Astrocyte (in vitro differentiated cells and primary cell): Measurements from ENCODE around the gene AARSD1. TPM values are rescaled to one million over a fixed set of nuclear protein-coding genes. Genes with fewer than 3 reads are reported as not detected.
A peak's percentile ranks its signal among the peaks of the same experiment; 100 is the strongest.

ENCODE experiments used
- DNase-seq: peaks from one replicate; pipeline ENCODE4 v3.0.0-alpha.2; 2010; ENCODE audit warnings: low read depth
- FAIRE-seq: peaks from 2 replicates; lab custom pipeline; 2011; peaks lifted over from hg19 to GRCh38; lab: Jason Lieb, UNC
- H2AFZ ChIP-seq: 2 replicates; pipeline ENCODE4 v1.6.0; 2012; ENCODE audit warnings: low read depth, low read length, inconsistent platforms
- H3K27ac ChIP-seq: 2 replicates; pipeline ENCODE4 v1.5.1; 2011; ENCODE audit warnings: low read depth, low read length, inconsistent platforms
- H3K27me3 ChIP-seq: 2 replicates; pipeline ENCODE4 v1.6.0; 2011; ENCODE audit warnings: low read length, inconsistent platforms; ENCODE audit not compliant: insufficient read depth
- H3K36me3 ChIP-seq: 2 replicates; pipeline ENCODE4 v1.5.1; 2011; ENCODE audit warnings: low read length, inconsistent platforms; ENCODE audit not compliant: insufficient read depth
- H3K4me1 ChIP-seq: 2 replicates; pipeline ENCODE4 v1.5.1; 2011; ENCODE audit warnings: low read length, inconsistent platforms; ENCODE audit not compliant: insufficient read depth
- H3K4me2 ChIP-seq: 2 replicates; pipeline ENCODE4 v1.6.0; 2012; ENCODE audit warnings: low read length, inconsistent platforms
- H3K4me3 ChIP-seq: 2 replicates; pipeline ENCODE4 v1.5.1; 2011; ENCODE audit warnings: low read depth, mild to moderate bottlenecking, low read length, inconsistent platforms; ENCODE audit not compliant: insufficient read depth
- H3K79me2 ChIP-seq: 2 replicates; pipeline ENCODE4 v1.6.0; 2012; ENCODE audit warnings: mild to moderate bottlenecking, low read length, inconsistent platforms; ENCODE audit not compliant: insufficient read depth
- H3K9ac ChIP-seq: 2 replicates; pipeline ENCODE4 v1.6.0; 2012; ENCODE audit warnings: mild to moderate bottlenecking, low read length, inconsistent platforms
- H3K9me3 ChIP-seq: 2 replicates; pipeline ENCODE4 v1.5.1; 2012; ENCODE audit warnings: low read depth, mild to moderate bottlenecking, low read length, inconsistent platforms; ENCODE audit not compliant: insufficient read depth
- H4K20me1 ChIP-seq: 2 replicates; pipeline ENCODE4 v1.6.0; 2012; ENCODE audit warnings: low read length, inconsistent platforms; ENCODE audit not compliant: insufficient read depth
- H3K27ac Mint-ChIP-seq: one replicate; pipeline ENCODE4 v1.8.0; 2021; ENCODE audit warnings: mild to moderate bottlenecking, mixed read lengths; ENCODE audit not compliant: unreplicated experiment
- H3K27me3 Mint-ChIP-seq: one replicate; pipeline ENCODE4 v1.8.0; 2021; ENCODE audit warnings: low read depth, mixed read lengths; ENCODE audit not compliant: unreplicated experiment
- H3K36me3 Mint-ChIP-seq: one replicate; pipeline ENCODE4 v1.8.0; 2021; ENCODE audit warnings: low read depth, mixed read lengths; ENCODE audit not compliant: unreplicated experiment
- H3K4me1 Mint-ChIP-seq: one replicate; pipeline ENCODE4 v1.8.0; 2021; ENCODE audit warnings: low read depth, mixed read lengths; ENCODE audit not compliant: unreplicated experiment
- H3K4me3 Mint-ChIP-seq: one replicate; pipeline ENCODE4 v1.8.0; 2021; ENCODE audit warnings: mild to moderate bottlenecking, moderate library complexity, mixed read lengths; ENCODE audit not compliant: unreplicated experiment
- H3K9me3 Mint-ChIP-seq: one replicate; pipeline ENCODE4 v1.8.0; 2021; ENCODE audit warnings: mild to moderate bottlenecking, mixed read lengths; ENCODE audit not compliant: unreplicated experiment
- EZH2 ChIP-seq: IDR thresholded peaks from 2 replicates; pipeline ENCODE4 v1.6.1; 2012; ENCODE audit warnings: mild to moderate bottlenecking, low read length, inconsistent platforms; ENCODE audit not compliant: insufficient read depth
- total RNA-seq: library from RNA; stranded (reverse); gene quantifications from 2 replicates; pipeline ENCODE4 v1.2.1, GENCODE V29; 2021
- TF ChIP-seq, protein P1 (sequence below): IDR thresholded peaks from 2 replicates; pipeline ENCODE4 v1.5.1; 2011; ENCODE audit warnings: low read depth, mild to moderate bottlenecking, inconsistent platforms, low read length, moderate library complexity; ENCODE audit not compliant: insufficient read depth

AARSD1 gene
- total RNA-seq, 1 donor from 2014 or later = 42.8 TPM

DNA sequence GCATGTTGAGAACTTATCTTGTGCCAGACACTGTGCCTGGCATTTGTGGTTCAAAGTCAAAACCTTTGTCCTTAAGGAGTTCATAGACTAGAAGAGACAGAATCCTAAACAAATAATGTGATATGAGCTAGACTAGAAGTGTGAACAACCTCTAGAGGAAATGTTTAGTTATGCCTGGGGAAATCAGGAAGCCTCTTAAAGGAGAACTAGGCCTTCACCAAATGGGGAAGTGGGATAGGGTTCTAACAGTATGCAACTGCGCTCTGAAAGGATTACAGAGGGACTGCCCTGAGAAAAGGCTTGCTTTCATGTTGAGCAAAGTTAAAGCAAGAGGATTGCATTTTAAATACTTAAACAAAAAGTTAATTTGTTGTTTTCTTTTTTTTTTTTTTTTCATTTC, 21.0 kb upstream of the AARSD1 start:
- no peak for TF ChIP-seq EZH2
- TF ChIP-seq, protein P1, sequence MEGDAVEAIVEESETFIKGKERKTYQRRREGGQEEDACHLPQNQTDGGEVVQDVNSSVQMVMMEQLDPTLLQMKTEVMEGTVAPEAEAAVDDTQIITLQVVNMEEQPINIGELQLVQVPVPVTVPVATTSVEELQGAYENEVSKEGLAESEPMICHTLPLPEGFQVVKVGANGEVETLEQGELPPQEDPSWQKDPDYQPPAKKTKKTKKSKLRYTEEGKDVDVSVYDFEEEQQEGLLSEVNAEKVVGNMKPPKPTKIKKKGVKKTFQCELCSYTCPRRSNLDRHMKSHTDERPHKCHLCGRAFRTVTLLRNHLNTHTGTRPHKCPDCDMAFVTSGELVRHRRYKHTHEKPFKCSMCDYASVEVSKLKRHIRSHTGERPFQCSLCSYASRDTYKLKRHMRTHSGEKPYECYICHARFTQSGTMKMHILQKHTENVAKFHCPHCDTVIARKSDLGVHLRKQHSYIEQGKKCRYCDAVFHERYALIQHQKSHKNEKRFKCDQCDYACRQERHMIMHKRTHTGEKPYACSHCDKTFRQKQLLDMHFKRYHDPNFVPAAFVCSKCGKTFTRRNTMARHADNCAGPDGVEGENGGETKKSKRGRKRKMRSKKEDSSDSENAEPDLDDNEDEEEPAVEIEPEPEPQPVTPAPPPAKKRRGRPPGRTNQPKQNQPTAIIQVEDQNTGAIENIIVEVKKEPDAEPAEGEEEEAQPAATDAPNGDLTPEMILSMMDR = no peak
- Mint-ChIP-seq H3K4me3 (no peak overlapping the region), H3K36me3 (peaks cover 16% of the 10 kb centered on the region), H3K9me3 (no peaks in the 10 kb centered on the region), H3K27me3 (no peaks in the 10 kb centered on the region), H3K27ac (no peak overlapping the region), H3K4me1 (peaks cover 14% of the 10 kb centered on the region)
- H3K27me3 ChIP-seq = no peaks in the 10 kb centered on the region
- no peaks in the 10 kb centered on the region for H3K9me3 ChIP-seq
- no peak overlapping the region for H2AFZ ChIP-seq
- peaks cover 15% of the 10 kb centered on the region for H3K4me1 ChIP-seq
- peaks cover 25% of the 10 kb centered on the region for H3K79me2 ChIP-seq
- no peak overlapping the region for H3K4me3 ChIP-seq
- no peak for FAIRE-seq
- no peak overlapping the region for H3K27ac ChIP-seq
- H3K4me2 ChIP-seq = no peak overlapping the region
- H4K20me1 ChIP-seq = peaks cover 21% of the 10 kb centered on the region
- no peak overlapping the region for H3K9ac ChIP-seq
- DNase-seq = no peak
- peaks cover 23% of the 10 kb centered on the region for H3K36me3 ChIP-seq

DNA sequence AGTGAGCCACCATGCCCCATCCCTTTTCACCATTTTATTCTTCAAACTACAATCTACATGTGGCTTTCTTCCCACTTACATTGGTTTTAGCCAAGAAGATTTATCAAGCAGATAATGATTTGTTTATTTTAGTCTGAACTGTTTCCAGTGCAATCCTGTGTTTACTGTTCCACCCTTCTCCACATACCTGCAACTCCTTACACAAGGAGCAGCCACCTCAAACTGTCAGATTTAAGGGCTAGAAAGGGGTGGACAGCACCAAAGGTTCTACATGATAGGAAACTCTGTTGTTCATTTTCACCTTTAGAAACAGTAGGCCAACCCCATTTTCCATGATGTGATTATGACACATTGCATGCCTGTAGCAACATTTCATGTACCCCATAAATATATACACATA, 18.0 kb upstream of the AARSD1 start:
- Histone ChIP-seq H3K9me3 (no peaks in the 10 kb centered on the region), H3K4me1 (peaks cover 17% of the 10 kb centered on the region), H3K9ac (no peak overlapping the region), H4K20me1 (peaks cover 21% of the 10 kb centered on the region), H3K27ac (no peak overlapping the region), H3K4me3 (no peak overlapping the region), H3K79me2 (peaks cover 25% of the 10 kb centered on the region), H3K4me2 (peak overlapping the region; percentile 91), H3K27me3 (no peaks in the 10 kb centered on the region), H3K36me3 (peaks cover 7% of the 10 kb centered on the region), H2AFZ (no peak overlapping the region)
- FAIRE-seq = no peak
- no peaks in the 10 kb centered on the region for H3K9me3 Mint-ChIP-seq
- peaks cover 11% of the 10 kb centered on the region for H3K4me1 Mint-ChIP-seq
- peak overlapping the region; percentile 100 for H3K4me3 Mint-ChIP-seq
- TF ChIP-seq, protein P1 = no peak
- no peak for TF ChIP-seq EZH2
- no peak for DNase-seq
- no peaks in the 10 kb centered on the region for H3K27me3 Mint-ChIP-seq
- H3K36me3 Mint-ChIP-seq = peaks cover 10% of the 10 kb centered on the region
- H3K27ac Mint-ChIP-seq = no peak overlapping the region

DNA sequence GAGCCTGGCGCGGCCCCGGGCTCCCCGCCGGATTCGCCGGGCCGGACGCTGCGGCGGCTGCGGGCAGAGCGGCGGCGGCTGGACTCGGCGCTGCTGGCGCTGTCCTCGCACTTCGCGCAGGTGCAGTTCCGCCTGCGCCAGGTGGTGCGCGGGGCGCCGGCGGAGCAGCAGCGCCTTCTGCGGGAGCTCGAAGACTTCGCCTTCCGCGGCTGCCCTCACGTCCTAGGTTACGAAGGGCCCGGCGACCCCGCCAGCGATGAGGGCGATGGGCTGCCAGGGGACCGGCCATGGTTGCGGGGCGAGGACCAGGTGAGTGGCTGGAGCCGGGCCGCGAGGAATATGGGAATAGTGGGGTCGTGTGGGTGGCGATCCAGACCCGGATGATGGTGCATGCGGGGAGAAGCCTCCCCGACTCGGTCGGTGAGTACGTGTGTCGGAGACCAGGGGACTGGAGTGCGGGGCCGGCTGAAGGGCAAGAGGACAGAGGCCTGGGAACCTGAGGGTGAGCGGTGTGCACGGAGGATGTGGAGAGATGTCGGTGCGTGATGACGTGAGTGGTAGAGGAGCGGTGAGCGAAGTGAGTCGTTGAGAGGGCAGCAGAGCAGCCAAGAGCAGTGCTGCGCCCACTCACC, 16.6 kb upstream of the AARSD1 start:
- DNase-seq = peak; percentile 58
- H3K4me3 ChIP-seq = peak overlapping the region; percentile 77
- H3K9me3 ChIP-seq = no peaks in the 10 kb centered on the region
- no peaks in the 10 kb centered on the region for H3K27me3 Mint-ChIP-seq
- H3K4me2 ChIP-seq = peak overlapping the region; percentile 91
- peaks cover 11% of the 10 kb centered on the region for H3K4me1 Mint-ChIP-seq
- H4K20me1 ChIP-seq = peaks cover 21% of the 10 kb centered on the region
- peaks cover 5% of the 10 kb centered on the region for H3K36me3 Mint-ChIP-seq
- no peak for TF ChIP-seq EZH2
- TF ChIP-seq, protein P1 = no peak
- H3K9me3 Mint-ChIP-seq = no peaks in the 10 kb centered on the region
- peak overlapping the region; percentile 83 for H3K9ac ChIP-seq
- peak overlapping the region; percentile 98 for H3K27ac Mint-ChIP-seq
- H3K27me3 ChIP-seq = no peaks in the 10 kb centered on the region
- peaks cover 17% of the 10 kb centered on the region for H3K4me1 ChIP-seq
- peaks cover 25% of the 10 kb centered on the region for H3K79me2 ChIP-seq
- peak overlapping the region; percentile 100 for H3K4me3 Mint-ChIP-seq
- no peak for FAIRE-seq
- peak overlapping the region; percentile 85 for H2AFZ ChIP-seq
- peaks cover 4% of the 10 kb centered on the region for H3K36me3 ChIP-seq
- H3K27ac ChIP-seq = peak overlapping the region; percentile 43
